CD4-positive, alpha-beta T cell treated with Interleukin-4 for 1 hour (primary cell): ENCODE results near the gene THRAP3.
A peak's percentile ranks its signal among the peaks of the same experiment; 100 is the strongest.
"Not testable (repeated sequence)": the region's sequence is repeated elsewhere in the genome, so short reads cannot be mapped to it uniquely, and the experiment has no call there.

ENCODE experiments used
- DNase-seq, 2 donors: peaks; one replicate each; pipeline ENCODE4 v3.0.0-alpha.2; 2020 to 2022

The THRAP3 gene, protein sequence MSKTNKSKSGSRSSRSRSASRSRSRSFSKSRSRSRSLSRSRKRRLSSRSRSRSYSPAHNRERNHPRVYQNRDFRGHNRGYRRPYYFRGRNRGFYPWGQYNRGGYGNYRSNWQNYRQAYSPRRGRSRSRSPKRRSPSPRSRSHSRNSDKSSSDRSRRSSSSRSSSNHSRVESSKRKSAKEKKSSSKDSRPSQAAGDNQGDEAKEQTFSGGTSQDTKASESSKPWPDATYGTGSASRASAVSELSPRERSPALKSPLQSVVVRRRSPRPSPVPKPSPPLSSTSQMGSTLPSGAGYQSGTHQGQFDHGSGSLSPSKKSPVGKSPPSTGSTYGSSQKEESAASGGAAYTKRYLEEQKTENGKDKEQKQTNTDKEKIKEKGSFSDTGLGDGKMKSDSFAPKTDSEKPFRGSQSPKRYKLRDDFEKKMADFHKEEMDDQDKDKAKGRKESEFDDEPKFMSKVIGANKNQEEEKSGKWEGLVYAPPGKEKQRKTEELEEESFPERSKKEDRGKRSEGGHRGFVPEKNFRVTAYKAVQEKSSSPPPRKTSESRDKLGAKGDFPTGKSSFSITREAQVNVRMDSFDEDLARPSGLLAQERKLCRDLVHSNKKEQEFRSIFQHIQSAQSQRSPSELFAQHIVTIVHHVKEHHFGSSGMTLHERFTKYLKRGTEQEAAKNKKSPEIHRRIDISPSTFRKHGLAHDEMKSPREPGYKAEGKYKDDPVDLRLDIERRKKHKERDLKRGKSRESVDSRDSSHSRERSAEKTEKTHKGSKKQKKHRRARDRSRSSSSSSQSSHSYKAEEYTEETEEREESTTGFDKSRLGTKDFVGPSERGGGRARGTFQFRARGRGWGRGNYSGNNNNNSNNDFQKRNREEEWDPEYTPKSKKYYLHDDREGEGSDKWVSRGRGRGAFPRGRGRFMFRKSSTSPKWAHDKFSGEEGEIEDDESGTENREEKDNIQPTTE

DNA sequence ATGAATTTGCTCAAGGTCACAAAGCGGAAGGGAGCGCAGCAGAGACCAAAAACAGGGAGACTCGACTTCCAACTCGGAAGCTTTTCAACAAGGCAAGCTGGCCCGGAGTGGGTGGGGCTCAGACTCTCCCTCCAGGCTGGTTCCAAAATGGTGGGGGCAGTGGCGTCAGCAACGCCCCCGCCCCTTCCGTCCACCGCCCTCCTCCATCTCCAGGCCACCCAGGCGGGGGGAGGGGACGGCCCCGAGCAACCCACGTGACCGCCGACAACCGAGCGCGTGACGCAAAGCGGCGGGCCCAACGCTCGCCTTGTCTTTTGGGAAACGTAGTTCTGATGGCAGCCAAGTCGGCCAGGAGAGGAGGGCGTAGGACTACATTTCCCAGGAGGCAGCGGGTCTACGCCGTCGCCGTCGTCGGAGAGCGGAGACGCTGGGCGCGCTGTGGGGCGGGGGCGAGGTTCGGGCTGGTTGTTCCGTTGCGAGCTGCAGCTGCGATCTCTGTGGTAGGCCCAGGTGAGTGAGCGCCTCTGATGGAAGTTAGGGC lies at the start of gene THRAP3:
THRAP3 (plus strand) TSS at position 448 of the 541 bp plus-strand sequence. CDS start 58,121 bp downstream, outside the sequence.
- peak; percentile 100 for DNase-seq

DNA sequence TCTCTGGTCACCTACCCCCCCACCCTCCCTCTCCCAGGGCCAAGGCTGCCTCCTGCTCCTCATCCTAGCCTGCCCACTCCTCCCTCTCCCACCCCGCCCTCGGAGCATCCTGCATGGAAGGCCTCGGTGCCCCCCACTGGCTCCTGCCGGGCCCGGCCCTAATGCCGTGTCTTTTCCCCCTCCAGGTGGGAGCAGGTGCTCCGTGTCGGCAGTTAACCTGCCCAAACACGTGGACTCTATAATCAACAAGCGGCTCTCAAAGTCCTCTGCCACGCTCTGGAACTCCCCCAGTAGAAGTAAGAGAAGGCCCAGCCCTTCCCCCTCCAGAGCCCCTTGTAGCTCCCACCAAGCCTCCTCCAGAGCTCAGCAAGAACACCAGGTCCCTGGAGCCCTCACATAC lies 49.5 kb upstream of the THRAP3 start:
- no peak for DNase-seq

DNA sequence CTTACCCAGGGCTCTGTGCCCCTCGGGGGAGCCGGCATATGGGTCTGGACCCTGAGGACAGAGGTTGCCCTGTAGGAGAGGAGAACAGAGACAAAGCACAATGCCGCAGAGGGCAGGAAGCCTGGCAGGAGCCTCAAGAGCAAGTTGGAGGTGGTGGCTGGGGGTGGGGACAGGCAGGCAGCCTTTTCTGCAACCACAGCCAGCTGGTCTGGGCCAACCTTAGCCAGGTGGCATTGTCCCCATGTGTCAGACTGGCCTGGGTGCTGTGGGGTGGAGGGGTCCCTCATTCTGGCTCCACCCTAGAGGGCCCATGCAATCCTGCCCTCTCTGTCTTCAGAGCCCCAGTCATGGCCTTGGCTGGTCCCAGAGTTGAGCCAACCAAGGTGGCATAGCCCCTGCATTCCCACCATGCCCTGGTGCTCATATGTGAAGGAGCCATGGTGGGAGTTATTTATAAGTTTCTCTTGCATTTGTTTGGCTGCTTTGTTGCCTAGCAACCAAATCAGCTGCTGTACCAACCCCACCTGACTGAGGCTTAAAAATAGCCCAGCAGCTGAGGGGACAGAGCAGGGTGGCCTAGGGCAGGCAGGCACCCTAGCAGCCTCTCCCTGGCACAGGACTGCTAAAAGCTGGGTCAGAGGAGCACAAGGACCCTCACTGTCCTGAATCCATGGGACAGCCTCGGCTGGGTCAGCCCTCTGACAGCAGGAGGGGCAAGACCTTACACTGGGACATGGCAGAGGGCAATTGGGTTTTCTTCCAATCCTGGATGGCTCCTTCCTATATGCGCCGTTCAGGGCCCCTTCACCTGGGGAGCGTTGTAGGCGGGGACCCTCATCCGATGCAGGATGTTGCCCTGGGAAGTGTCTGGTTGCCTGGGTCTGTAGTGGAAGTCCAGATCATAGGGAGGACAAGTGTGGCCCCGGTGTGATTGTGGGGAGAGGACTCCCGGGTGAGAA lies 48.8 kb upstream of the THRAP3 start:
- peak; percentile 24 to 40 for DNase-seq

DNA sequence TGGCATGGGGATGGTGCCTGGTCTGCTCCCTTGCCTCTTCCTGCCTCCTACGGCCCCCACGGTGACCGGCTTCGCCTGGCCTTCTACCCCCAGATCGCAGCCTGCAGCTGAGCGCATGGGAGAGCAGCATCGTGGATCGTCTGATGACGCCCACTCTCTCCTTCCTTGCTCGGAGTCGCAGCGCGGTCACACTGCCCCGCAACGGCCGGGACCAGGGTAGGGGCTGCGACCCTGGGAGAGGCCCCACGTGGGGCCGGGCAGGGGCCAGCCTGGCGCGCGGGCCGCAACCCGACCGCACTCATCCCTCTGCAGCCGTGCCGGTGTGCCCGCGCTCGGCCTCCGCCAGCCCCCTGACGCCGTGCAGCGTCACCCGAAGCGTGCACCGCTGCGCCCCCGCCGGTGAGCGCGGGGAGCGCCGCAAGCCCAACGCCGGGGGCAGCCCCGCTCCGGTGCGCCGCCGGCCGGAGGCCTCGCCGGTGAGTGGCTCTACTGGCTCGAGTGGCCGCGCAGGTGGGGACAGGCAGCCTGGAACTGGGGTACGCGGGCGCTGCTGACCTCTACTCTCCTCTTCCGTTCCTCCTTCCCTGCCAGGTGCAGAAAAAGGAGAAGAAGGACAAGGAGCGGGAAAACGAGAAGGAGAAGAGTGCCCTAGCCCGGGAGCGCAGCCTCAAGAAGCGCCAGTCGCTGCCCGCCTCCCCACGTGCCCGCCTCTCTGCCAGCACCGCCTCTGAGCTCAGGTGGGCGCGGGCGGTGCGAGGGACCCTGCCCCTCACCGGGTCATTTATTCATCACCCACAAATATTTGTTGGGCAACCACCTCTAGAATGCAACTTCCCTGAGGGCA lies 47.9 kb upstream of the THRAP3 start:
- DNase-seq: no peak

DNA sequence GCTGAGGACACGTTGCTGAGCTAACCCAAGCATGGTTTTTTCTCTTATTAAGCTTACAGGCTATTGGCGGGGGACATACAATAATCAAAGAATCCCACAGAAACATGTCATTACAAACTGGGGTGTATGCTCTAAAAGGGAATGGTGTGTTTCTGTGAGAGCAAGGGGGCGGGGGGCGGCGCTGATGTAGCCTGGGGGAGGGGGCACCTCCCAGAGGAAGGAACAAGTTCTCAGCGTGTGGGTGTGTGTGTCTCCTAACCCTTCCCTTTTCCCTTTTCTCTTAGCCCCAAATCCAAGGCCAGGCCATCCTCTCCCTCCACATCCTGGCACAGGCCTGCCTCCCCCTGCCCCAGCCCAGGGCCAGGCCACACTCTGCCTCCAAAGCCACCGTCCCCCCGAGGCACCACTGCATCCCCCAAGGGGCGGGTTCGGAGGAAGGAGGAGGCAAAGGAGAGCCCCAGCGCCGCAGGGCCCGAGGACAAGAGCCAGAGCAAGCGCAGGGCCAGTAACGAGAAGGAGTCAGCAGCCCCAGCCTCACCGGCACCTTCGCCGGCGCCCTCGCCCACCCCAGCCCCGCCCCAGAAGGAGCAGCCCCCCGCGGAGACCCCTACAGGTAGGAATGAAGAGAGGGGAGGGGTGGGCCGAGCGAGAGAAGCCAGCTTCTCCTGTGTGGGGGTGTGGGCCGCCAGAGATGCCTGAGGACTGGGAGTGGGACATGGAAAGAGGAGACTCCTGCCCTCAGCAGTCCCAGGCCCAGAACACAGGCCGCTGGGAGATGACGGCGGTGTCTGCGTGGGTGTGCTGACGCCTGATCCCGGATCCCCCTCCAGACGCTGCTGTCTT lies 46.4 kb upstream of the THRAP3 start:
- no peak for DNase-seq

DNA sequence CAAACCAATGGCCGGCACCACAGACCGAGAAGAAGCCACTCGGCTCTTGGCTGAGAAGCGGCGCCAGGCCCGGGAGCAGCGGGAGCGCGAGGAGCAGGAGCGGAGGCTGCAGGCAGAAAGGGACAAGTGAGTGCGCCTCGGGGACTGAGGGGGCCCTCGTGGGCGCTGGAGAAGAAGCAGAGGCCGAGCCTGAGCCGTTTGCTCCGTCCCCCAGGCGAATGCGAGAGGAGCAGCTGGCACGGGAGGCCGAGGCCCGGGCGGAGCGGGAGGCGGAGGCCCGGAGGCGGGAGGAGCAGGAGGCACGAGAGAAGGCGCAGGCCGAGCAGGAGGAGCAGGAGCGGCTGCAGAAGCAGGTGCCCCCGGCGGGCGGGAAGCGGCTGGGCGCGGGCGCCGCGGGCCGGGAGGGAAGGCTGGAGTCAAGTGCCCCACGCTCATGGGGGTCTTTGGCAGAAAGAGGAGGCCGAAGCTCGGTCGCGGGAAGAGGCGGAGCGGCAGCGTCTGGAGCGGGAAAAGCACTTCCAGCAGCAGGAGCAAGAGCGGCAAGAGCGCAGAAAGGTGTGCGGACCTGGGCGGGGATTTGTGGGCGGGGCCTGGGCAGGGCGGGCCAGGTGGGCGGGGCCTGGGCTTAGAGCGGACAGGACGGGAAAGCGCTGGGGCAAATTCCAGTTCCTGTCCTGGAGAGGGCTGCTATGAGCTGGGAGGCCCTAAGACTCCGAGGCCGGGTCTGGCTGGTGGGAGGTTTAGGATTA lies 45.6 kb upstream of the THRAP3 start:
- DNase-seq: no peak

DNA sequence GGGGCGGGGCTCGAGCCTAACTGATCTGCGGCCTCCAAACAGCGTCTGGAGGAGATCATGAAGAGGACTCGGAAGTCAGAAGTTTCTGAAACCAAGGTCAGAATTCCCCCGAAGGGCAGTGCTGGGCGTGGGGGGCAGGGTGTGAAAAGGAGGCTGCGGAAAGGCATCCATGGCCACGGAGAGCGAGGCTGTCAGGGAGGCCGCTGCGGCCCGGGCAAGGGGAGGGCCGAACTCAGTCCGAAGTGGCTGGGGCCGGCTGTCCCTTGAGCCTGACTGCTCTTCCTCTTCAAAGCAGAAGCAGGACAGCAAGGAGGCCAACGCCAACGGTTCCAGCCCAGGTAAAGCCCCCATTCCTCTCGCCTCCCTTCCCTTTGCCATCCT lies 45.0 kb upstream of the THRAP3 start:
- DNase-seq: no peak

DNA sequence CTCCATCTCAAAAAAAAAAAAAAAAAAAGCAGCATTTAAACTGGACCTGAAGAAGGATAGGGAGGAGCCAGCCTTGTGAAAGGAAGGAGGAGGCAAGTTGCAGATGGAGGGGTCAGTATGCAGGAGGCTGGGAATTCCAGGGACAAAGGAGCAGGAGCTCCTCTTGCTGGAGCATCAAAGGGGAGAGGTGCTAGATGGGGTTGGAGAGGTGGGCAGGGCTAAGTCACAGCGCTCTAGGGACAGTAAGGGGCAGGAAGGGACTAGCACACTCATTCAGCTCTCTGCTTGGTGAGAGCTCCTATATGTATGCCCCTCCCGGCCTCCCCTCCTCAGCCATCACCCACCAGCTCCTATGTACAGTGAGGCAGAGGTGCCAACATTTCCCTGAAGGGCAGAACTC lies 41.5 kb upstream of the THRAP3 start:
- no peak for DNase-seq

DNA sequence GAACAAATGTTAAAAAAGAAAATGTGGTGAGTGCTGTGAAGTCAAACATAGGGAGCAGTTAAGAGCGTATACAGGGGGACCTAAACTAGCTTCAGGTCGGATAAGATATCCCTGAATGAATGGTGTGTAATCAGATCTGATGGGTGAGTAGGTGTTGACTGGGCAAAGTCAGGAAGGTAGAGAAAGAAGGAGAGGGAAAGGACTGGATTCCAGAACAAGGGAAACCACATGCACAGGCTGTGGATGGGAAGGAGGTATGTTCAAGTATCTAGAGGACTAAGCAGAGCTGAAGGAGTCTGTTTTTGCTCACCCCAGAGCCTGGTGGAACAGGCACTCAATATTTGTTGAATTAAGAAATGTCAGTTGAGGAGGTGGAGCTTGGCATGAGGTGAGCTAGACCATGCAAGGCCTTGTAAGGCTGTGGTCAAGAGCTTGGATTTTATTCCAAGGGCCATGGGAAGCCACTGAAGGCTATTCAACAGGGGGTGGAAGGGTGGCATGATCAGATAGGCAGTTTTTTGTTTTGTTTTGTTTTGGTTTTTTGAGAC lies 40.9 kb upstream of the THRAP3 start:
- DNase-seq: no peak

DNA sequence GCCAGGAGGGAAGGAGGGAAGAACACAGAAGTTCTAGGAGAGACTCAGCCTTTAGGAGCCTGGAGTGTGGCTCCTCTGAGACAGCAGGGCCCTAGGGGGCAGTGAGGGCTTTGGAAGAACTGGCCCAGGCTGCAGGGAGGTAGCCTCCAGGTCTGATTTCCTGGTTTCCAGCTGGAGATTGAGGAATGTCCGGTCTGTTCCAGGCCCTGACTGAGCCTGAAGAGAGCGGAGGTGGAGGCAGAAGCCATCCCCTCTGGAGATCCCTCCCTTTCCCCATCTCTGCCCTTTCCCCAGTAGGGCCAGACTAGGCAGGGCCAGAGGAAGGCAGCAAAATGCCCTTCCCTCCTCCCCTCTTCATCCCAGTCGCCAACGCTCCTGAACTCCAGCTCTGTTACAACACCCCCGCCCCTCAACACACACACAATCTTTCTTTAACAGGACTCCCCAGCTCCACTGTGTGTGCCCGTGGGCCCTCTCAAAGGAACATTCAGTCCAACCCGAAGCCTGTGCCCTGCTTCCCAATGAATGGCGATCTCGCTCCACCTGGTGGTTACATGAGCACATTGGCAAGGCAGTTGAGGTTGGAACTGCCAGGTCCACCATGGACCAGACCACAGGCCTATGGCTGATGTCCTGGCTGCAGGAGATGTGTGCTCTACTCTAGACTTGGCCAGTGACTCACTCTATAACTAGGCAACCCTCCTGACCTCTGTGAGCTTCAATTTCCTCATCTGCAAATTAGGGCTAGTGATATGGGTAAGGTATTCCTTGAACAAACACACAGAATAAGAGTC lies 36.2 kb upstream of the THRAP3 start:
- DNase-seq: peak; percentile 89 to 90

DNA sequence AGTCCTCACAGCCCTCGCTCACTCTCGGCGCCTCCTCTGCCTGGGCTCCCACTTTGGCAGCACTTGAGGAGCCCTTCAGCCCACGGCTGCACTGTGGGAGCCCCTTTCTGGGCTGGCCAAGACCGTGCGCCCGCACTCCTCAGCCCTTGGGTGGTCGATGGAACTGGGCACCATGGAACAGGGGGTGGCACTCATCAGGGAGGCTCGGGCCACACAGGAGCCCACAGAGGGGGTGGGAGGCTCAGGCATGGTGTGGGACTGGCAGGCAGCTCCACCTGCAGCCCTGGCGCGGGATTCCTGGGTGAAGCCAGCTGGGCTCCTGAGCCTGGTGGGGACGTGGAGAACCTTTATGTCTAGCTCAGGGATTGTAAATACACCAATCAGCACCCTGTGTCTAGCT lies 27.4 kb upstream of the THRAP3 start:
- not testable (repeated sequence) for DNase-seq

DNA sequence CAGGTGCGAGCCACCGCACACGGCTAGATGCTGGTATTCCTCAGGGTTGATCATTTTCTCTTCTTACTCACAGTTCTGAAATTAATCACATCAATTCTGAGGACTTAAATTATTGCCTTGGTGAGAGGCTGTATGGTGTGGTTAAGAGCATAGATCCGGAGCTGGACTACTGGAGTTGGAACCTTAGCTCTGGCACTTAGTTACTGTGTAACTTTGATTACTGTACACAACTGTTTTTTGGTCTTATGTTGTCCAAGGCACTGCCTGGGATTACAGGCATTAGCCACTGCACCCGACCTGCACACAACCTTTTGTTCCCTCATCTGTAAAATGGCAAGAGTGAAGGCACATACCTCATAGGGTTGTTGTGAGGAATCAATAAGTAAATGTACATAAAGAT lies 25.6 kb upstream of the THRAP3 start:
- DNase-seq: no peak

DNA sequence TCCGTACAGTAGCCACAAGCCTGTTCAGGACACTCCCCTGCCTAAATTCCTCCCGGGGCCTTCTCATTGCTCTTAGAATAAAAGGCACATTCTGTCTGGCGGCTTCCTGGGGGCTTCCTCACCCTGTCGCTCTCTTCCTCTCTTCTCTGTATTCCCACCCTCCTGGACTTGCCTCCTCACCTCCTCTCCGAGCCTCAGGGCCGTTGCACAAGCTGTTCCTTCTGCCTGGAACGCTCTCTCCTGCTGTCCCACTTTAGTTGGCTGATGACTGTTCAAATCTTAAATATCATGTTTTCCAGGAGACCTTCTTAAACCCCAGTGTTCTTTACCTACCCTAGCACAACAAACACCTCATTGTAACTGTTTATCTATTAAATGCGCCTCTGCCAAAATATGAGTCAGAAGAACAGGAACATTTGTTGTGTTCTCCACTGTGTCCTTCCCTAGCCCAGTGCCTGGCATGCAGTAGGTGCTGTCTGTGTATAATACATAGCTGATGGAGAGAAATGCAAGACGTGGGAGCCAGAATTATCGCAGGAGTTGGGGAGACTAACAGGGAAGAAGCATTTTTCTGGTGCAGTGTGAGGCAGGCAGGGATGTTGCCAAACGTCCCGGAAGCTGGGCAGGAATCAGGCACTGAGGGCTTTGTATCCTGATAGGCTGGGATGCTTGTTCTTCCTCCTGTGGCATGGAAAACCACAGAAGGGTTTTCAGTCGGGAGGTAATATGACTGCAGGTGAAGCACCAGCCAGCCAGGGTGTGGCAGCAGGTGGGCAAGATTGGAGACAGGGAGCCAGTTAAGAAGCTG lies 24.1 kb upstream of the THRAP3 start:
- DNase-seq: no peak

DNA sequence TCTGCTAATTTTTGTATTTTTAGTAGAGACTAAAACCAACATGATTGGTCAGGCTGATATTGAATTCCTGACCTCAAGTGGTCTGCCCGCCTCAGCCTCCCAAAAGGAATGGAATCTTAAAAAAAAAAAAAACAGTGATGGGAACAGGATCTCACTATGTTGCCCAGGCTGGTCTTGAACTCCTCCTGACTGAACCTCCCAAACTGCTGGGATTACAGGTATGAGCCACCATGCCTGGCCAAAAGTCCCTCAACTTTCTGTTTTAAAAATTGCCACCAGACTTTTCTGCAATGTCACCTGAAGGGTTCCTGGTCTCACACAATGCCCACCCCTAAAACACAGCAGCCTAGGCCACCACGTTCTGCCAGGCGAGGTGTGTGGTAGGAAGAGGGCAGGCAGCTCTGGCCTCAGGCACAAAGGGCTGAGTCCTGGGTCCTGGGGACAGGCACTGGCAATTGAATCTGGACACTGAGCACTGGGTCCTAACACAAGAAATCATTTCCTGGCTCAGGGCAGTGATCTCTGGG lies 21.2 kb upstream of the THRAP3 start:
- no peak for DNase-seq

DNA sequence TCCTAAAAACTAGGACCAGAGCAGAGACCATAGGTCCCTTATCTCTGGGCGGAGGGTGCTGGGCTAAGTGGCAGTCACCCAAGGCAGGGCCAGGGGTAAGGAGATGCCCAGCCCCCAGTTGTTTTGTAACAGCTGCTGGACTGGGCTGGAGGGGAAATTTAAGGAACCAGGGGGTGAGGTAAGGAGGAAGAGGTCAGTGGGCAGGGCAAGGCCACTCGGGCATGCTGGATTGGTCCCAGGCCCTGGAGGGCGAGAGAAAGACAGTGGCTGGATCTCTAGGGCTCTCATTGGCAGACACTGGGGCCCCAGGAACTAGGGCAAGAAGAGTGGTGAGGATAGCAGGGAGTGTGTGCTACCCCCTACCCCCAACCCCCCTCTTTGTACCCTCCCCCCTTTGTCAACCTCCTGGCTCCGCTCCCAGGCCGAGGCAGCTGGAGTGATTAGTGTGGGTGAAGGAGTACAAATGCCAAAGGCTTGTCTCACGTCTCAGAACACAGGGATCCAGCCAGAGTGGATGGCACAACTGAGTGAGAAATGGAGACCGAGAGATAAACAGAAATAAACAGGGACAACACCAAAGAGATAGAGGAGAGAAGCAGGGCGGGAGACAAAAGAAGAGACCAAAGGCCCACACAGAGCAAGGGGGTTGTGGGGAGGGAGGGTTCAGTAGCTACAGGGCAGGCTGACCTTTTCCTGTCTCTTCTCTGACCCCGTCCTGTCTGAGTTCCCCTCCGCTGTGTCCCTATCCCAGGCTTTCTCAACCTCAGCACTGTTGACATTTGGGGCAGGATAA lies 20.5 kb upstream of the THRAP3 start:
- DNase-seq: peak in 1 of 2 donors; percentile 55

DNA sequence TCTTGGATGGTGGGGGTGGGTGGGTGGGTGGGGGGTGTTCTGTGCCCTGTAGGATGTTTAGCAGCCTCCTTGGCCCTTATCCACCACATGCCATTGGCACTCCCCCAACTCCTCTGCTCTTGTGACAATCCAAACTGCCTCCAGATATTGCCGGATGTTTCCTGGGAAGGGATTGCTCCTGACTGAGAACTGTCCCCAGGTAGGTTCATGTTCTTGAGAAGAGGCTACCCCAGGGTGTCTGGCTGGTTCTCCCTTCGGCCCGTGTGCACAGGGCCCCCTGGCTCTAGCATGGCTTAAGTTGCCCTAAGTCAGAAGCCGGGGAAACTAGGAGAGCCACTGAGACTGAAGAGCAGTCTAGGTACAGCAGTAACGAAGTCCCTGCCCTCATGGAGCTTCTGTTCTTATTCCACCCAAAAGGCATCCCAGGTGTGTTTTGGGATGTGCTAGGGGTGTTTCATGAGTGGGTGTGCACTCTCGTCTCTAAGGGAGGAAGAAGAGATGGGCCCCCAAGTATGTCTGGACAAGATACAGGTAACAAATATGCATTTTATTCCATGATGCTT lies 19.8 kb upstream of the THRAP3 start:
- no peak for DNase-seq
